ENCODE measurements around the gene CACUL1.
"Not testable (repeated sequence)": the region's sequence is repeated elsewhere in the genome, so short reads cannot be mapped to it uniquely, and the experiment has no call there.

Gene CACUL1

GRCh38 chr10:118658762-118659161, 96.0 kb downstream of the CACUL1 start:
- in situ Hi-C loops (cut with HindIII; ENCODE audit: low sequenced_read_pairs), result no loop called here

GRCh38 chr10:118658168-118658567, 96.6 kb downstream of the CACUL1 start:
- in situ Hi-C loops (cut with HindIII; ENCODE audit: low sequenced_read_pairs), result not testable (repeated sequence)

- in situ Hi-C loops (cut with HindIII; ENCODE audit: low sequenced_read_pairs), result not testable (repeated sequence)
Observed at GRCh38 chr10:118645294-118645693, 109.5 kb downstream of the CACUL1 start.

- in situ Hi-C loops (cut with HindIII; ENCODE audit: low sequenced_read_pairs), result no loop called here
Observed at GRCh38 chr10:118642228-118642627, 112.5 kb downstream of the CACUL1 start.

GRCh38 chr10:118638680-118639079, 116.1 kb downstream of the CACUL1 start:
- in situ Hi-C loops (cut with HindIII; ENCODE audit: low sequenced_read_pairs), result no loop called here

GRCh38 chr10:118635674-118636402, 118.9 kb downstream of the CACUL1 start:
- in situ Hi-C loops (cut with HindIII; ENCODE audit: low sequenced_read_pairs), result no loop called here

GRCh38 chr10:118633786-118634185, 121.0 kb downstream of the CACUL1 start:
- in situ Hi-C loops (cut with HindIII; ENCODE audit: low sequenced_read_pairs), result no loop called here

- in situ Hi-C loops (cut with HindIII; ENCODE audit: low sequenced_read_pairs), result no loop called here
Observed at GRCh38 chr10:118629211-118629610, 125.6 kb downstream of the CACUL1 start.

GRCh38 chr10:118628397-118628796, 126.4 kb downstream of the CACUL1 start:
- in situ Hi-C loops (cut with HindIII; ENCODE audit: low sequenced_read_pairs), result no loop called here

- in situ Hi-C loops (cut with HindIII; ENCODE audit: low sequenced_read_pairs), result no loop called here
Observed at GRCh38 chr10:118626953-118627352, 127.8 kb downstream of the CACUL1 start.

Data from endothelial cell of hepatic sinusoid (primary cell).